Right cardiac atrium (tissue), 5 donors: Measurements from ENCODE around the gene SPANXA1. TPM values are rescaled to one million over a fixed set of nuclear protein-coding genes. Genes with fewer than 3 reads are reported as not detected.
A peak's percentile ranks its signal among the peaks of the same experiment; 100 is the strongest.
"Not testable (repeated sequence)": the region's sequence is repeated elsewhere in the genome, so short reads cannot be mapped to it uniquely, and the experiment has no call there.

Experiments
- ATAC-seq, 2 donors: fragments of 200-7000 bp; cut with Tn5 transposase; one replicate each; pipeline versions ENCODE4 v1.8.0 to v1.9.1; 2020; ENCODE audit warnings: moderate library complexity in 2 of 2, mild to moderate bottlenecking in 1 of 2
- DNase-seq, 3 donors: peaks; one replicate each; pipeline ENCODE4 v3.0.0-alpha.2; 2020
- H3K27ac ChIP-seq: one replicate; pipeline ENCODE4 v1.5.1; 2013; ENCODE audit warnings: mild to moderate bottlenecking, low read length, control low read depth, moderate library complexity
- H3K27me3 ChIP-seq: one replicate; pipeline ENCODE4 v1.6.1; 2013; ENCODE audit not compliant: control insufficient read depth, insufficient read depth
- H3K4me1 ChIP-seq: one replicate; pipeline ENCODE4 v1.6.1; 2013; ENCODE audit warnings: low read length; ENCODE audit not compliant: control insufficient read depth, insufficient read depth
- H3K4me3 ChIP-seq: one replicate; pipeline ENCODE4 v1.5.1; 2013; ENCODE audit warnings: low read length, control low read depth
- H3K9me3 ChIP-seq: one replicate; pipeline ENCODE4 v1.6.1; 2013; ENCODE audit warnings: low read length; ENCODE audit not compliant: control insufficient read depth
- WGBS: extraction: QIAGEN DNeasy Blood & Tissue Kit; methylation state at CpG from one replicate; pipeline ENCODE4 v1.1.7; 2013; 5-methylcytosine and 5-hydroxymethylcytosine counted together
- intact Hi-C, 4 donors: fragments of 100-400 bp; cut with DNase I; formaldehyde crosslinking; loops; one replicate each; pipeline versions ENCODE4 v1.11.0 to v1.14.0; 2022 to 2023
- long read RNA-seq, 4 donors: library from polyadenylated mRNA; unstranded; transcript quantifications; one replicate each; pipeline ENCODE4 v2.0.0, GENCODE V29; 2020 to 2021
- polyA plus RNA-seq: library from polyadenylated mRNA; stranded (reverse); fragments of 200-250 nt; gene quantifications from one replicate; pipeline ENCODE4 v1.2.3, GENCODE V29; 2013
- total RNA-seq, 4 donors: library from RNA; stranded (reverse); fragmentation: NEBNext Ultra II Directional; extraction: Animal tissue kit (Norgen Biotek cat#: 25700); gene quantifications; one replicate each; pipeline ENCODE4 v1.2.1, GENCODE V29; 2021
- donor health status: healthy with polysubstance abuse.
- donor health status: DM: no; HTN: yes; CAD: no.
- donor health status: DM: no; HTN: no; CAD: no.
- donor health status: DM: no; HTN: yes; CAD: no; lungs with severe emphysema.
- donor health status: DM: yes; HTN: yes; CAD: no.

The SPANXA1 gene
- not detected for total RNA-seq
- not detected for polyA plus RNA-seq
- long read RNA-seq, donor 1 = 0 reads
- long read RNA-seq, donor 2 = 0 reads
- long read RNA-seq, donor 3 = 0 reads
- long read RNA-seq, donor 4 = 0 reads

GRCh38 chrX:141584638-141585037 is at the start of gene SPANXA1:
Gene SPANXA1, minus strand, starts transcription at chrX:141584738. Its CDS starts 60 bp downstream, at chrX:141584678.
- H3K4me3 ChIP-seq, DNase-seq, H3K27ac ChIP-seq, H3K9me3 ChIP-seq, ATAC-seq, intact Hi-C loops, H3K4me1 ChIP-seq, H3K27me3 ChIP-seq: not testable (repeated sequence)
- WGBS = no CpG with 5 or more reads among the region's 10 CpGs

GRCh38 chrX:141632124-141632523 is 47.6 kb upstream of the SPANXA1 start:
- no peak overlapping the region for H3K27ac ChIP-seq
- no peaks in the 10 kb centered on the region for H3K27me3 ChIP-seq
- intact Hi-C loops = no loop called here
- no peak overlapping the region for H3K4me3 ChIP-seq
- no peaks in the 10 kb centered on the region for H3K9me3 ChIP-seq
- DNase-seq (no peak), ATAC-seq (no peak)
- no peaks in the 10 kb centered on the region for H3K4me1 ChIP-seq

- intact Hi-C loops = no loop called here
- ATAC-seq = no peak
- DNase-seq = no peak
- H3K9me3 ChIP-seq = no peaks in the 10 kb centered on the region
- H3K27ac ChIP-seq = no peak overlapping the region
- 78% methylated on average over 2 of the region's 2 CpGs for WGBS
- H3K27me3 ChIP-seq = no peaks in the 10 kb centered on the region
- H3K4me3 ChIP-seq = no peak overlapping the region
- H3K4me1 ChIP-seq = no peaks in the 10 kb centered on the region
These were observed 34.8 kb upstream of the SPANXA1 start for GRCh38 chrX:141619336-141619735.

GRCh38 chrX:141609111-141609510 is 24.6 kb upstream of the SPANXA1 start:
- Histone ChIP-seq H3K27me3 (no peaks in the 10 kb centered on the region), H3K27ac (no peak overlapping the region), H3K4me3 (no peak overlapping the region), H3K9me3 (no peaks in the 10 kb centered on the region), H3K4me1 (no peaks in the 10 kb centered on the region)
- intact Hi-C loops = no loop called here
- no peak for DNase-seq
- no peak for ATAC-seq
- WGBS = 100% methylated on average over 1 of the region's 1 CpG

- DNase-seq, H3K9me3 ChIP-seq, H3K27me3 ChIP-seq, ATAC-seq, H3K4me1 ChIP-seq, H3K4me3 ChIP-seq, H3K27ac ChIP-seq, intact Hi-C loops: not testable (repeated sequence)
- no CpG with 5 or more reads among the region's 10 CpGs for WGBS
These were observed 4.9 kb upstream of the SPANXA1 start, which contains the start of gene SPANXA2 for GRCh38 chrX:141589408-141589807. Gene SPANXA2, plus strand, starts transcription at chrX:141589708. Its CDS starts 60 bp downstream, at chrX:141589768.

- H3K27ac ChIP-seq, H3K9me3 ChIP-seq, H3K27me3 ChIP-seq, intact Hi-C loops, H3K4me1 ChIP-seq, H3K4me3 ChIP-seq, ATAC-seq: not testable (repeated sequence)
- DNase-seq = peak in 1 of 3 donors; percentile 0
- 87% methylated on average over 7 of the region's 16 CpGs for WGBS
These were observed 42.0 kb downstream of the SPANXA1 start for GRCh38 chrX:141542551-141542950.

Other genes starting within 250 kb of the SPANXA1 start
- gene SPANXA2, start 5.0 kb upstream of the SPANXA1 start, total RNA-seq = not detected
- not detected for gene SPANXA2, start 5.0 kb upstream of the SPANXA1 start, polyA plus RNA-seq
- not detected for gene SPANXD, start 114.0 kb upstream of the SPANXA1 start, total RNA-seq
- not detected for gene SPANXD, start 114.0 kb upstream of the SPANXA1 start, polyA plus RNA-seq